Keratinocyte (primary cell): ENCODE data around the gene SIPA1L2.

Source experiments
- EZH2 ChIP-seq: IDR thresholded peaks from one replicate; pipeline ENCODE4 v1.6.1; 2012; ENCODE audit warnings: inconsistent platforms, mild to moderate bottlenecking, low read length, moderate library complexity
- TF ChIP-seq, protein P1 (sequence below), 3 experiments: IDR thresholded peaks in 1 of 3; conservative IDR thresholded peaks in 1 of 3; optimal IDR thresholded peaks in 1 of 3; 2 replicates in 2 of 3; 3 replicates in 1 of 3; pipeline versions ENCODE3 to v1.5.1; 2011; ENCODE audit warnings: low read length in 3 of 3, mild to moderate bottlenecking in 3 of 3, moderate library complexity in 2 of 3, control low read depth in 1 of 3, inconsistent platforms in 1 of 3; ENCODE audit not compliant: insufficient read depth in 2 of 3; ENCODE audit errors: extremely low read depth in 1 of 3

DNA sequence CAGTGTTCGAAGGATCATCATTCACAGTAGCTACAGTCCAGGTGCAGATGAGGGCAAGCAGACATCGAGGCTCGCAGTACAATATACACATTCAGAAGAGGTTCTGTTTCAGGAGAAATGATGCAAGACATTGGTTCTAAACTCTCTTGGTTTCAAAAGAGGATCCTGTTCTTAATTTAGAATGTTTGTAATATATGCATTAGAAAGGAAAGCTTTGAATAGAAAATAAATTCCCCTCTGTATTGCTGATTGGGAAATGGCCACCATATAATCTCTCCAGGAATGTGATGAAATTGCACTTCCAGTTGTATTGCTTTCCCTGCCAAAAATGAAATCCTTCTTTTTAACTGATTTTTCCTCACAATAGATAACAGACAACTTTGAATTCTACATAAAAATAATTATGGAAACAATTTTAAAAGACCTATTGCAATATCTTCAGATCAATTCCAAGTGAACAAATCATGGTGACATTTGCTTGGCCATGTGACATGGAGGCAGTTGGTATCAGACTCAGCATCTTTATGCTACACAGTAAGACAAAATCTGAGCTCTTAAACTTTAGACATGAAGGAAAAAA lies 27.6 kb upstream of the SIPA1L2 start:
- TF ChIP-seq, protein P1, sequence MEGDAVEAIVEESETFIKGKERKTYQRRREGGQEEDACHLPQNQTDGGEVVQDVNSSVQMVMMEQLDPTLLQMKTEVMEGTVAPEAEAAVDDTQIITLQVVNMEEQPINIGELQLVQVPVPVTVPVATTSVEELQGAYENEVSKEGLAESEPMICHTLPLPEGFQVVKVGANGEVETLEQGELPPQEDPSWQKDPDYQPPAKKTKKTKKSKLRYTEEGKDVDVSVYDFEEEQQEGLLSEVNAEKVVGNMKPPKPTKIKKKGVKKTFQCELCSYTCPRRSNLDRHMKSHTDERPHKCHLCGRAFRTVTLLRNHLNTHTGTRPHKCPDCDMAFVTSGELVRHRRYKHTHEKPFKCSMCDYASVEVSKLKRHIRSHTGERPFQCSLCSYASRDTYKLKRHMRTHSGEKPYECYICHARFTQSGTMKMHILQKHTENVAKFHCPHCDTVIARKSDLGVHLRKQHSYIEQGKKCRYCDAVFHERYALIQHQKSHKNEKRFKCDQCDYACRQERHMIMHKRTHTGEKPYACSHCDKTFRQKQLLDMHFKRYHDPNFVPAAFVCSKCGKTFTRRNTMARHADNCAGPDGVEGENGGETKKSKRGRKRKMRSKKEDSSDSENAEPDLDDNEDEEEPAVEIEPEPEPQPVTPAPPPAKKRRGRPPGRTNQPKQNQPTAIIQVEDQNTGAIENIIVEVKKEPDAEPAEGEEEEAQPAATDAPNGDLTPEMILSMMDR (optimal IDR thresholded peaks at IDR 0.05 in 1 of 3, IDR thresholded peaks at IDR 0.05 in 1 of 3, conservative IDR thresholded peaks at IDR 0.05 in 1 of 3; ENCODE audit: extremely low read depth in 1 of 3, insufficient read depth in 2 of 3, low read length in 3 of 3) = no peak
- TF ChIP-seq EZH2 = no peak
